ENCODE results near the gene RNF5. TPM values are rescaled to one million over a fixed set of nuclear protein-coding genes. Genes with fewer than 3 reads are reported as not detected.
"Not testable (repeated sequence)": the region's sequence is repeated elsewhere in the genome, so short reads cannot be mapped to it uniquely, and the experiment has no call there.

The RNF5 gene
- total and polyA plus RNA-seq, 2 experiments from 2014 or later: 48.1 to 58.8 TPM

- Histone ChIP-seq H3K27ac (no peak overlapping the region), H3F3A (ENCODE audit: insufficient read depth) (no peaks in the 10 kb centered on the region; the same call in 1 of the 2 replicates), H3K4me1 (ENCODE audit: insufficient read depth) (peaks cover 24% of the 10 kb centered on the region; the same call in 1 of the 2 replicates), H3K9ac (no peak overlapping the region), H3K27me3 (replicated peaks; ENCODE audit: insufficient read depth) (no peaks in the 10 kb centered on the region), H3K36me3 (ENCODE audit: low read depth) (no peaks in the 10 kb centered on the region), H3K9me2 (ENCODE audit: insufficient read depth) (no peaks in the 10 kb centered on the region), H3K4me2 (ENCODE audit: unreplicated experiment) (no peak overlapping the region), H3K79me2 (ENCODE audit: insufficient read depth) (peaks cover 23% of the 10 kb centered on the region), H3K9me3 (ENCODE audit: low read depth) (no peaks in the 10 kb centered on the region), H3K4me3 (no peak overlapping the region), H2AFZ (no peak overlapping the region), H4K20me1 (ENCODE audit: insufficient read depth) (no peaks in the 10 kb centered on the region)
- DNase-seq: no peak
- in situ Hi-C loops (cut with MboI): no loop called here
- TF ChIP-seq EZH2phosphoT487 (IDR thresholded peaks at IDR 0.05; ENCODE audit: insufficient read depth, low read depth): no peak
- TF ChIP-seq EZH2 (IDR thresholded peaks at IDR 0.05; ENCODE audit: insufficient read depth, poor library complexity, severe bottlenecking): no peak
These were observed 46.1 kb upstream of the RNF5 start for GRCh38 chr6:32132110-32132509.

- H4K20me1 ChIP-seq (ENCODE audit: insufficient read depth): no peaks in the 10 kb centered on the region
- no peaks in the 10 kb centered on the region for H3K9me3 ChIP-seq (ENCODE audit: low read depth)
- peak; percentile 61 for DNase-seq
- TF ChIP-seq EZH2phosphoT487 (IDR thresholded peaks at IDR 0.05; ENCODE audit: insufficient read depth, low read depth): no peak
- no peak for TF ChIP-seq EZH2 (IDR thresholded peaks at IDR 0.05; ENCODE audit: insufficient read depth, poor library complexity, severe bottlenecking)
- H3K9me2 ChIP-seq (ENCODE audit: insufficient read depth): no peaks in the 10 kb centered on the region
- H3F3A ChIP-seq (ENCODE audit: insufficient read depth): no peaks in the 10 kb centered on the region; the same call in 1 of the 2 replicates
- in situ Hi-C loops (cut with MboI): no loop called here
- H3K27me3 ChIP-seq (replicated peaks; ENCODE audit: insufficient read depth): no peaks in the 10 kb centered on the region
- H3K79me2 ChIP-seq (ENCODE audit: insufficient read depth): peaks cover 11% of the 10 kb centered on the region
- H3K4me2 ChIP-seq (ENCODE audit: unreplicated experiment): peak overlapping the region; percentile 53
- peaks cover 17% of the 10 kb centered on the region; the same call in 1 of the 2 replicates for H3K4me1 ChIP-seq (ENCODE audit: insufficient read depth)
- WGBS, 2 experiments (ENCODE audit: low coverage in 1 of 2, low lambda C conversion rate in 2 of 2, missing lambda C conversion rate in 2 of 2): 58 to 61% methylated on average over 4 of the region's 4 CpGs
- peak overlapping the region; percentile 77 for H2AFZ ChIP-seq
- H3K27ac ChIP-seq: no peak overlapping the region
- H3K9ac ChIP-seq: no peak overlapping the region
- no peaks in the 10 kb centered on the region for H3K36me3 ChIP-seq (ENCODE audit: low read depth)
- H3K4me3 ChIP-seq: no peak overlapping the region
These were observed 44.4 kb upstream of the RNF5 start for GRCh38 chr6:32133786-32134185.

- H4K20me1 ChIP-seq (ENCODE audit: insufficient read depth): no peaks in the 10 kb centered on the region
- no peak overlapping the region for H3K9ac ChIP-seq
- no peaks in the 10 kb centered on the region for H3K9me2 ChIP-seq (ENCODE audit: insufficient read depth)
- H3K36me3 ChIP-seq (ENCODE audit: low read depth): no peaks in the 10 kb centered on the region
- H3K4me2 ChIP-seq (ENCODE audit: unreplicated experiment): no peak overlapping the region
- H3K4me3 ChIP-seq: no peak overlapping the region
- in situ Hi-C loops (cut with MboI): no loop called here
- no peak overlapping the region for H2AFZ ChIP-seq
- no peaks in the 10 kb centered on the region for H3K79me2 ChIP-seq (ENCODE audit: insufficient read depth)
- H3K4me1 ChIP-seq (ENCODE audit: insufficient read depth): peaks cover 10% of the 10 kb centered on the region; the same call in 1 of the 2 replicates
- H3K27ac ChIP-seq: no peak overlapping the region
- H3K9me3 ChIP-seq (ENCODE audit: low read depth): no peaks in the 10 kb centered on the region
- H3K27me3 ChIP-seq (replicated peaks; ENCODE audit: insufficient read depth): no peaks in the 10 kb centered on the region
- H3F3A ChIP-seq (ENCODE audit: insufficient read depth): no peaks in the 10 kb centered on the region; the same call in 1 of the 2 replicates
- TF ChIP-seq EZH2 (IDR thresholded peaks at IDR 0.05; ENCODE audit: insufficient read depth, poor library complexity, severe bottlenecking) (no peak), EZH2phosphoT487 (IDR thresholded peaks at IDR 0.05; ENCODE audit: insufficient read depth, low read depth) (no peak)
- DNase-seq: no peak
These were observed 40.8 kb upstream of the RNF5 start for GRCh38 chr6:32137454-32137853.

DNA sequence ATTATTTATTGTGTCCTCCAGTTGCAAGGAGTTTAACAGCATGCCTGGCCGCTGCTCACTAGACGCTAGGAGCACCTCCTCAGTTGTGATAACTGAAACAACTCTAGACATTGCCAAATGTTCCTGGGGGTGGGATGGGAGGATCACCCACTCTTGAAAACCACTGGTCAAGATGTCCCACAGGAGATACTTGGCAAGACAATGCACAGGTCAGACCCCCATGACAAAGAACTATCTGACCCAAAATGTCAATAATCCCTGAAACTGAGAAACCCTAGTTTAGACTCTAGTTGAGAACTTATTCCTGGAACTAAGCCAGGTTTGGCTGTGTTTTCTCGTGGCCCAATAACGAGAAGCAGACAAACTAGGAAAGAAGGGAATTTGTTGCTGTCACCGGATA is 38.6 kb upstream of the RNF5 start:
- Histone ChIP-seq H3K27me3 (replicated peaks; ENCODE audit: insufficient read depth) (no peaks in the 10 kb centered on the region), H3K36me3 (ENCODE audit: low read depth) (no peaks in the 10 kb centered on the region), H4K20me1 (ENCODE audit: insufficient read depth) (no peaks in the 10 kb centered on the region), H3K79me2 (ENCODE audit: insufficient read depth) (no peaks in the 10 kb centered on the region), H3K9me3 (ENCODE audit: low read depth) (no peaks in the 10 kb centered on the region), H3F3A (ENCODE audit: insufficient read depth) (no peaks in the 10 kb centered on the region), H3K9me2 (ENCODE audit: insufficient read depth) (no peaks in the 10 kb centered on the region), H2AFZ (no peak overlapping the region), H3K9ac (no peak overlapping the region), H3K4me2 (ENCODE audit: unreplicated experiment) (no peak overlapping the region), H3K27ac (no peak overlapping the region), H3K4me1 (ENCODE audit: insufficient read depth) (no peaks in the 10 kb centered on the region), H3K4me3 (no peak overlapping the region)
- 39 to 43% methylated on average over 5 of the region's 5 CpGs for WGBS, 2 experiments (ENCODE audit: low coverage in 1 of 2, low lambda C conversion rate in 2 of 2, missing lambda C conversion rate in 2 of 2)
- TF ChIP-seq EZH2 (IDR thresholded peaks at IDR 0.05; ENCODE audit: insufficient read depth, poor library complexity, severe bottlenecking) (no peak), EZH2phosphoT487 (IDR thresholded peaks at IDR 0.05; ENCODE audit: insufficient read depth, low read depth) (no peak)
- DNase-seq: no peak
- in situ Hi-C loops (cut with MboI): no loop called here

GRCh38 chr6:32140420-32141046 is 37.7 kb upstream of the RNF5 start:
- H3K27ac ChIP-seq: no peak overlapping the region
- TF ChIP-seq EZH2 (IDR thresholded peaks at IDR 0.05; ENCODE audit: insufficient read depth, poor library complexity, severe bottlenecking): no peak
- in situ Hi-C loops (cut with MboI): no loop called here
- no peak overlapping the region for H3K4me2 ChIP-seq (ENCODE audit: unreplicated experiment)
- no peaks in the 10 kb centered on the region for H3F3A ChIP-seq (ENCODE audit: insufficient read depth)
- H3K4me1 ChIP-seq (ENCODE audit: insufficient read depth): no peaks in the 10 kb centered on the region
- no peaks in the 10 kb centered on the region for H3K27me3 ChIP-seq (replicated peaks; ENCODE audit: insufficient read depth)
- no peaks in the 10 kb centered on the region for H3K36me3 ChIP-seq (ENCODE audit: low read depth)
- no peak overlapping the region for H2AFZ ChIP-seq
- no peaks in the 10 kb centered on the region for H4K20me1 ChIP-seq (ENCODE audit: insufficient read depth)
- no peak overlapping the region for H3K9ac ChIP-seq
- no peaks in the 10 kb centered on the region for H3K9me2 ChIP-seq (ENCODE audit: insufficient read depth)
- no peak for DNase-seq
- no peaks in the 10 kb centered on the region for H3K9me3 ChIP-seq (ENCODE audit: low read depth)
- WGBS, 2 experiments (ENCODE audit: low coverage in 1 of 2, low lambda C conversion rate in 2 of 2, missing lambda C conversion rate in 2 of 2): 75 to 84% methylated on average over 5 of the region's 5 CpGs
- H3K79me2 ChIP-seq (ENCODE audit: insufficient read depth): no peaks in the 10 kb centered on the region
- no peak overlapping the region for H3K4me3 ChIP-seq

GRCh38 chr6:32144238-32144637 is 34.0 kb upstream of the RNF5 start:
- not testable (repeated sequence) for H4K20me1 ChIP-seq (ENCODE audit: insufficient read depth)

More at GRCh38 chr6:32144238-32144637, 34.0 kb upstream of the RNF5 start:
- in situ Hi-C loops (cut with MboI); H2AFZ ChIP-seq; H3K27me3 ChIP-seq (replicated peaks; ENCODE audit: insufficient read depth); H3K4me1 ChIP-seq (ENCODE audit: insufficient read depth); H3K4me3 ChIP-seq; H3K9ac ChIP-seq; H3K9me3 ChIP-seq (ENCODE audit: low read depth); H3K4me2 ChIP-seq (ENCODE audit: unreplicated experiment); H3K27ac ChIP-seq; H3K79me2 ChIP-seq (ENCODE audit: insufficient read depth); H3K36me3 ChIP-seq (ENCODE audit: low read depth); DNase-seq; H3F3A ChIP-seq (ENCODE audit: insufficient read depth); H3K9me2 ChIP-seq (ENCODE audit: insufficient read depth): not testable (repeated sequence)
- WGBS, 2 experiments (ENCODE audit: low coverage in 1 of 2, low lambda C conversion rate in 2 of 2, missing lambda C conversion rate in 2 of 2): 80 to 82% methylated on average over 7 of the region's 7 CpGs
